SU-DHL-6 (cell line): ENCODE measurements around the gene COL18A1.

Experiments used
- CTCF ChIP-seq: fragments of 200-600 bp; sonication (generic); IDR thresholded peaks from one replicate; pipeline ENCODE4 v1.5.1; 2017; ENCODE audit warnings: antibody characterized with exemption, mild to moderate bottlenecking, low read length, moderate library complexity; ENCODE audit not compliant: insufficient read depth, poor library complexity, severe bottlenecking
- EZH2phosphoT487 ChIP-seq: fragments of 200-600 bp; sonication (generic), shearing (Covaris generic); conservative IDR thresholded peaks from 2 replicates; pipeline ENCODE4 v1.6.1; 2018; ENCODE audit warnings: mild to moderate bottlenecking, antibody characterized with exemption, low read length, moderate library complexity, mixed read lengths

- TF ChIP-seq CTCF (no peak), EZH2phosphoT487 (no peak)
Observed at GRCh38 chr21:45444385-45444784, 39.4 kb downstream of the COL18A1 start.
